Endothelial cell (in vitro differentiated cells): ENCODE measurements around the gene HELLS. TPM values are rescaled to one million over a fixed set of nuclear protein-coding genes. Genes with fewer than 3 reads are reported as not detected.

ENCODE experiments used
- DNase-seq: peaks from one replicate; pipeline ENCODE4 v3.0.0; 2021; ENCODE audit warnings: low spot score
- H3K27ac Mint-ChIP-seq: one replicate; pipeline ENCODE4 v1.8.0; 2021; ENCODE audit warnings: mixed read lengths, inconsistent platforms; ENCODE audit not compliant: unreplicated experiment
- H3K27me3 Mint-ChIP-seq: one replicate; pipeline ENCODE4 v1.8.0; 2021; ENCODE audit warnings: mild to moderate bottlenecking, moderate library complexity, mixed read lengths, inconsistent platforms; ENCODE audit not compliant: unreplicated experiment
- H3K36me3 Mint-ChIP-seq: one replicate; pipeline ENCODE4 v1.8.0; 2021; ENCODE audit warnings: mild to moderate bottlenecking, low read depth, mixed read lengths, inconsistent platforms; ENCODE audit not compliant: unreplicated experiment
- H3K4me1 Mint-ChIP-seq: one replicate; pipeline ENCODE4 v1.8.0; 2021; ENCODE audit warnings: mild to moderate bottlenecking, mixed read lengths, inconsistent platforms; ENCODE audit not compliant: unreplicated experiment
- H3K4me3 Mint-ChIP-seq: one replicate; pipeline ENCODE4 v1.8.0; 2021; ENCODE audit warnings: mild to moderate bottlenecking, mixed read lengths, inconsistent platforms; ENCODE audit not compliant: unreplicated experiment
- H3K9me3 Mint-ChIP-seq: one replicate; pipeline ENCODE4 v1.8.0; 2021; ENCODE audit warnings: mixed read lengths, inconsistent platforms; ENCODE audit not compliant: unreplicated experiment
- CTCF ChIP-seq: fragments of 200-600 bp; sonication (generic); IDR thresholded peaks from one replicate; pipeline ENCODE4 v1.5.0; 2021; ENCODE audit warnings: antibody characterized with exemption; ENCODE audit not compliant: unreplicated experiment
- total RNA-seq: library from RNA; stranded (reverse); fragmentation: NEBNext Ultra II Directional; extraction: Animal tissue kit (Norgen Biotek cat#: 25700); gene quantifications from one replicate; pipeline ENCODE4 v1.2.1, GENCODE V29; 2021; ENCODE audit not compliant: unreplicated experiment

The HELLS gene
- total RNA-seq, 1 donor from 2014 or later: 58.8 TPM

DNA sequence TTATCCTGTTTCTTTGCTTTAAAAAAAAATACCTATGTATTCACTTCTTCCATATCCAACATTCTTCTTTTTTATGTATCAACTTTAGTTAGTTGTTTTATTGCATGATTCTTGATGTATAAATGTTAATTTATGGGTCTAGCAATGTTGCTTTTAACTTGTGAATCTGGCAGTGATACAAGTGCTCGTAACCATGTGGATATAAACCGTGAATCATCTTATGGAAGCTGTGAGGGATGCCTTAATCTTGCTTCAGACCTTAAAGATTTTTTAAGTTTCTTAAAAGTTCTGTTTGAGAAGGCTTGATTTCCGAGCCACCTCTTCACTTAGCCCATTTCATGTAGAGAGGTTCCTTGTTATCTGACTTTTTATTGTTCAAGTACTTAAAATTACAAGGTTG, 25.9 kb downstream of the HELLS start:
- H3K4me3 Mint-ChIP-seq: no peak overlapping the region
- H3K4me1 Mint-ChIP-seq: no peaks in the 10 kb centered on the region
- no peak overlapping the region for H3K27ac Mint-ChIP-seq
- H3K36me3 Mint-ChIP-seq: peaks cover 4% of the 10 kb centered on the region
- peaks cover 1% of the 10 kb centered on the region for H3K27me3 Mint-ChIP-seq
- TF ChIP-seq CTCF: no peak
- H3K9me3 Mint-ChIP-seq: no peaks in the 10 kb centered on the region
- no peak for DNase-seq

DNA sequence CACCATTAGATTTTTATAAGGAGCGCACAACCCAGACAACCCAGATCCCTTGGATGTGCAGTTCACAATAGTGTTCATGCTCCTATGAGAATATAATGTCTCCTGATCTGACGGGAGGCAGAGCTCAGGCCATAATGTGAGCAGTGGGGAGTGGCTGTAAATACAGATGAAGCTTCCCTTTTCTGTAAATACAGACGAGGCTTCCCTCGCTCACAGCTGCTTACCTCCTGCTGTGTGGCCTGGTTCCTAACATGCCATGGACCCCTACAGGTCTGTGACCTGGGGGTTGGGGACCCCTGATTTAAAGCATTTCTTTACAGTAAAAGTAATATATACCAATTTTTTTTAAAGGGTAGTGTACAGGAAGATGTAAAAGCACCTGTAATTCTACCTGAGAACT, 33.2 kb downstream of the HELLS start:
- no peak for TF ChIP-seq CTCF
- H3K9me3 Mint-ChIP-seq: no peaks in the 10 kb centered on the region
- H3K4me1 Mint-ChIP-seq: no peaks in the 10 kb centered on the region
- H3K36me3 Mint-ChIP-seq: no peaks in the 10 kb centered on the region
- no peak overlapping the region for H3K4me3 Mint-ChIP-seq
- DNase-seq: no peak
- no peaks in the 10 kb centered on the region for H3K27me3 Mint-ChIP-seq
- no peak overlapping the region for H3K27ac Mint-ChIP-seq

- TF ChIP-seq CTCF: no peak
- H3K4me3 Mint-ChIP-seq: no peak overlapping the region
These were observed 37.5 kb downstream of the HELLS start for GRCh38 chr10:94583124-94583523.

DNA sequence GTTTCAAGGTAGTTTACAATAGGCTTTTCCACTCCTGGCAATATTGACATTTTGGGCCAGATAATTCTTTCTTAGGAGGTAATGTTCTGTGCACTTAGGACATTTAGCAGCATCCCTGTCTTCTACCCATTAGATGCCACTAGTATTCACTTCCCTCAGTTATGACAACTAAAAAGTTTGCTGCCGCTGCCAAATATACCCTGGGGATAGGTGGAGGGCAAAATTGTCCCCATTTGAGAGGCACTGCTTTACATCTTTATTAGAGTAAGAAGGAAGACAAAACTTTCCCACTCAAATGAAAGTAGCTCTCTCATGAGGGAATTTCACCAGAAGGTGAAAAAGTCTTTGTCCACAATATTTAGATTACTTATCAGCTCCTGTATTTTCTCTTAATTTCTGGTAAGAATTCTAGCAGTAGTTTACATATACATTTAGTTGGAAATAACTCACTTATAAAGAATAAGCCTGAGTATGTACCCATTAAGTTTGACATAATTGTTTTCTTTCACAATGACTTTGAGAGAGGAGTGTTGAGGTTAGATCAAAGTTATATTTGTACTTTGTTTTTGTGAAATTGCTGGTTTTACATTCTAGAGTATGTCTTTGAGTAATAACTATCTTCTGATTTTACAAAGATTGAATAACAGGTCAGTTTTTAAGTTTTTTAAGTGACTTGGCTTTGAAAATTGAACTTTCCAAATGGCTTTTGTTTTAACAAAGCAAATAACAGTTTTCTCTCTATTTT, 46.0 kb downstream of the HELLS start:
- H3K9me3 Mint-ChIP-seq: no peaks in the 10 kb centered on the region
- TF ChIP-seq CTCF: no peak

More at GRCh38 chr10:94583124-94583523, 37.5 kb downstream of the HELLS start:
- no peaks in the 10 kb centered on the region for H3K27me3 Mint-ChIP-seq
- no peak overlapping the region for H3K27ac Mint-ChIP-seq
- DNase-seq: no peak
- no peaks in the 10 kb centered on the region for H3K4me1 Mint-ChIP-seq
- no peaks in the 10 kb centered on the region for H3K36me3 Mint-ChIP-seq
- H3K9me3 Mint-ChIP-seq: no peaks in the 10 kb centered on the region

DNA sequence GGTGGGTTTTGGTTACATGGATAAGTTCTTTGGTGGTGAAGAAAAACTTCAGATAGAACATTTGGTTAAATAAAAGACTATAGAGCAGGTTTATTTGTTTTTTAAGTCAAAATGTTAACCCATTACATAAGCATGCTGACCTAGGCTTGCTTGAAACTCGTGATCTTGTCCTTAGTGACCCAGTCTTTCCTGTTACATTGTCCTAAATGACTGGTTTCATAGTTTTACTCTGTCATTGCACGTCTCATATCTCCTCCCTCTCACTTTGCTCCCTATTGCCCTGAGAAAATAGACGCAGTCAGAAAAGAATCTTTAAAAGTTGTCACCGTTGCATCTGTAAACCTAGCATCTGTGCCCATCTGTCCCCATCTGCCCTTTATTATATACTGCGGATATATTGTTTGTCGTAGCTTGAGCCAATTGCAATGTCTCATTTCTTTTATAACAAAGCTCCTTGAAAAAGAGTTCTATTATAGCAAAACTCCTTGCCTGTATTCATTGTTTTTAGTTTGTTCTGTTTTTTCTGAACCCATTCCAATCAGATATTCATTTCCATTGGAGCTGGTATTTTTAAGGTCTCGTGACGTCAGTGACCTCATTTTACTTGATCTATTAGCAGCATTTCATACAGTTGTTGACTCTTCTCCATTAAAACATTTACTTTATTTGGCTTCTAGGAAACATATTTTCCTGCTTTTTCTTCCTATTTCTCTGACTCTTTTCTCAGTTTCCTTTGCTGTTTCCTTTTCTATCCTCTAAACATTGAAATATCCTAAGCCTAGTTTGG, 57.3 kb downstream of the HELLS start:
- no peak for DNase-seq
- H3K27me3 Mint-ChIP-seq: no peaks in the 10 kb centered on the region
- no peaks in the 10 kb centered on the region for H3K9me3 Mint-ChIP-seq
- peaks cover 12% of the 10 kb centered on the region for H3K4me1 Mint-ChIP-seq
- TF ChIP-seq CTCF: no peak
- no peak overlapping the region for H3K4me3 Mint-ChIP-seq
- peak overlapping the region; percentile 4 for H3K27ac Mint-ChIP-seq
- no peaks in the 10 kb centered on the region for H3K36me3 Mint-ChIP-seq

More for the DNA sequence above, 46.0 kb downstream of the HELLS start:
- H3K4me3 Mint-ChIP-seq: no peak overlapping the region
- no peak for DNase-seq
- no peaks in the 10 kb centered on the region for H3K27me3 Mint-ChIP-seq
- no peaks in the 10 kb centered on the region for H3K4me1 Mint-ChIP-seq
- H3K27ac Mint-ChIP-seq: no peak overlapping the region
- H3K36me3 Mint-ChIP-seq: no peaks in the 10 kb centered on the region
